Fibroblast of villous mesenchyme (primary cell): ENCODE measurements around the gene MYB. TPM values are rescaled to one million over a fixed set of nuclear protein-coding genes. Genes with fewer than 3 reads are reported as not detected.

ENCODE experiments used
- DNase-seq: peaks from one replicate; pipeline ENCODE4 v3.0.0-alpha.2; 2010; ENCODE audit warnings: low read depth
- H3K4me3 ChIP-seq: 2 replicates; pipeline ENCODE4 v1.5.1; 2011; ENCODE audit warnings: low read depth, mild to moderate bottlenecking, low read length
- CTCF ChIP-seq: IDR thresholded peaks from 2 replicates; pipeline ENCODE4 v1.5.1; 2012; ENCODE audit warnings: low read depth, mild to moderate bottlenecking, low read length; ENCODE audit not compliant: insufficient read depth
- small RNA-seq: library from RNA; depleted of rRNA; stranded (forward); fragments of <200 nt; gene quantifications from one replicate; pipeline ENCODE3, GENCODE V24; 2012
- total RNA-seq: library from RNA; depleted of rRNA; stranded (reverse); fragments of >200 nt; gene quantifications from 2 replicates; pipeline ENCODE4 v1.2.3, GENCODE V29; 2012

The MYB gene
- total RNA-seq, 1 donor, result 0.43 TPM

GRCh38 chr6:135265278-135265677, 84.2 kb downstream of the MYB start:
- H3K4me3 ChIP-seq, result no peak overlapping the region
- no peak for TF ChIP-seq CTCF
- DNase-seq, result no peak

DNA sequence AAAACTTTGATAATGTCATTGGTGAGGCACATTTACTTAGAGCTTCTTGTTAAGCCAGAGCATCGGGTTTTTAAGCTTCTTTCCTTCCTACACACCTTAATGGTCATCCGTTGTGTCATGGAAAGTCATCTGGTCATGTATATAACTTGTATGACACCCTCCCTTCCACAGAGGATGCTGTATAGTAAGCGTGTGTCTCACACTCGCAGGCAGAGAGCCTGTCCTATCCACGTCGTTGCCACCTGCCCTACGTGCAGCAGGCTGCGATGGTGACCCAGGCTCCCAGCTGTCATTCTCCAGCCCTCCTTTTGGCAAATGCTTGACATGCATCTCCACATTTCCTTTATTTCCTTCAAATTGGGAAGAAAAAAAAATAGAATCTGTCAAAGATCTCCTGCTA, 85.6 kb downstream of the MYB start:
- H3K4me3 ChIP-seq, result no peak overlapping the region
- no peak for DNase-seq
- TF ChIP-seq CTCF, result no peak

DNA sequence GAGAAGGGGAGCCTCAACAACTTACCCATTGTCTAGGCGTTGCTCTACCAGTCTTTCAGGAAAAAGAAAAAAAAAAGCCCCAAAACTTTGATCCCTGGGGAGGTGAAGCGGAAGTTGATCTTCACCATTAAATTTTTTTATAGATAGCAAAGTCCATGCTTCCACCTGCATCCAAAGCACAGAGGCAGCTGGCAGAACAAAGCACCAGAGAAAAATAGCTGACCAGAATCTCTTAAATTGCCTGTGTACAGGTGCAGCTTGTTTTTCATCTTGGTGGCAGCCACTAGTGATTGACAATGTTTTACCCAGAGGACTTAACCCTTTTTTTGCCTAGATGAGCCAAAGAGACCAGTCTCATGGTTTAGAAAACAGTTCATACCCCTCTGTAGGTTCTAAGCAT, 86.0 kb downstream of the MYB start:
- no peak overlapping the region for H3K4me3 ChIP-seq
- DNase-seq, result no peak
- no peak for TF ChIP-seq CTCF

DNA sequence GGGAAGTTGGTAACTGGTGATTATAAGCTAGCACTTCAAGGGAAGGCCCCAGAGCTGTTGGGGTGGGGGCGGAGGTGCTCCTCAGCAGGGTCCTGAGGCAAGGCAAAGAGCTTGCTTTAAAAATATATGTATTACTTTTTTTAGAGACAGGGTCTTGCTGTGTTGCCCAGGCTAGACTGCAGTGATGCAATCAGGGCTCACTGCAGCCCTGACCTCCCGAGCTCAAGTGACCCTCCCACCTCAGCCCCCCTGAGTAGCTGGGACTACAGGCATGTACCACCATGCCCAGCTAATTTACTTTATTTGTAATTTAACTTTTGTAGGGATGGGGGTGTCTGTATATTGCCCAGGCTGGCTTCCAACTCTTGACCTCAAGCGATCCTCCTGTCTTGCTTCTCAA, 87.2 kb downstream of the MYB start:
- DNase-seq, result no peak
- H3K4me3 ChIP-seq, result no peak overlapping the region
- TF ChIP-seq CTCF, result no peak

DNA sequence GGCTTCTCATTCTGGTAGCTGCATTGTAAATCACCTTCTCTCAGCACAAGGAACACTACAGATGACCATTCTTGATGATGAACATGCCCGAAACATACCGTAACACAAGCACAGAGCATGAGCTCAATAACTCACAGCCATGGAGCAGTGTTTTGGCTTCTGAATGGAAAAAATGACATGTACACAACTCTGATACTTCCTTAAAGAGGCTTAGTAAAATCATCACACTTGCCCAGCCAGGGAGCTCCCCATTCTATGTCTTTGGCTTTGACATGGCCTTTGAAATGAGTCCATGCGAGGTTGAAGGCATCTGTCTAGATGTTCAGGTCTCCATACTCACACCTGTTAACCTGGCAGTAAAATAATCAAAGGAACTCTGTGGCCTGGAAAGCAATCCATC, 87.6 kb downstream of the MYB start:
- DNase-seq, result no peak
- TF ChIP-seq CTCF, result no peak
- no peak overlapping the region for H3K4me3 ChIP-seq

Small RNA genes lying within 50 kb of the gene (small RNA-seq; reads per million reads assigned to genes)
- gene MIR548A2, result not detected

Other genes with a start within 250 kb of the MYB start
- gene ALDH8A1, start 231.2 kb upstream of the MYB start, total RNA-seq, result 0.32 TPM in 1 of 2 replicates, not detected in the other
- 76.7 and 114 TPM in 2 replicates for gene HBS1L, start 126.5 kb upstream of the MYB start, total RNA-seq